ENCODE measurements around the gene HK1. TPM values are rescaled to one million over a fixed set of nuclear protein-coding genes. Genes with fewer than 3 reads are reported as not detected.

The HK1 gene
- polyA plus RNA-seq, 2 donors, result 52.1 to 105 TPM

GRCh38 chr10:69316313-69317059 lies 38.2 kb downstream of the HK1 start:
- WGBS, 2 donors, result 51 to 60% methylated on average over 6 of the region's 6 CpGs
- Histone ChIP-seq H3K9me3 (ENCODE audit: control insufficient read depth in 2 of 2, insufficient read depth in 1 of 2, low read depth in 1 of 2, low read length in 1 of 2) (no peaks in the 10 kb centered on the region), H3K27ac (ENCODE audit: low read depth in 2 of 2, low read length in 1 of 2) (peak overlapping the region; percentile 55 to 70), H3K36me3 (ENCODE audit: control insufficient read depth in 2 of 2, insufficient read depth in 2 of 2, low read length in 1 of 2) (no peaks in the 10 kb centered on the region), H3K27me3 (ENCODE audit: control insufficient read depth in 1 of 2, insufficient read depth in 2 of 2, low read length in 2 of 2) (no peaks in the 10 kb centered on the region), H3K4me3 (ENCODE audit: low read depth in 1 of 2, low read length in 2 of 2) (no peak overlapping the region), H3K4me1 (ENCODE audit: control insufficient read depth in 2 of 2, insufficient read depth in 2 of 2, low read length in 1 of 2) (peaks cover 9 to 23% of the 10 kb centered on the region in 2 donors)

GRCh38 chr10:69317175-69317604 lies 38.9 kb downstream of the HK1 start:
- Histone ChIP-seq H3K27ac (ENCODE audit: low read depth in 2 of 2, low read length in 1 of 2) (peak overlapping the region; percentile 99), H3K4me3 (ENCODE audit: low read depth in 1 of 2, low read length in 2 of 2) (no peak overlapping the region), H3K36me3 (ENCODE audit: control insufficient read depth in 2 of 2, insufficient read depth in 2 of 2, low read length in 1 of 2) (no peaks in the 10 kb centered on the region), H3K9me3 (ENCODE audit: control insufficient read depth in 2 of 2, insufficient read depth in 1 of 2, low read depth in 1 of 2, low read length in 1 of 2) (no peaks in the 10 kb centered on the region), H3K4me1 (ENCODE audit: control insufficient read depth in 2 of 2, insufficient read depth in 2 of 2, low read length in 1 of 2) (peaks cover 9 to 23% of the 10 kb centered on the region in 2 donors), H3K27me3 (ENCODE audit: control insufficient read depth in 1 of 2, insufficient read depth in 2 of 2, low read length in 2 of 2) (no peaks in the 10 kb centered on the region)
- WGBS, 2 donors, result 83 to 84% methylated on average over 3 of the region's 3 CpGs

DNA sequence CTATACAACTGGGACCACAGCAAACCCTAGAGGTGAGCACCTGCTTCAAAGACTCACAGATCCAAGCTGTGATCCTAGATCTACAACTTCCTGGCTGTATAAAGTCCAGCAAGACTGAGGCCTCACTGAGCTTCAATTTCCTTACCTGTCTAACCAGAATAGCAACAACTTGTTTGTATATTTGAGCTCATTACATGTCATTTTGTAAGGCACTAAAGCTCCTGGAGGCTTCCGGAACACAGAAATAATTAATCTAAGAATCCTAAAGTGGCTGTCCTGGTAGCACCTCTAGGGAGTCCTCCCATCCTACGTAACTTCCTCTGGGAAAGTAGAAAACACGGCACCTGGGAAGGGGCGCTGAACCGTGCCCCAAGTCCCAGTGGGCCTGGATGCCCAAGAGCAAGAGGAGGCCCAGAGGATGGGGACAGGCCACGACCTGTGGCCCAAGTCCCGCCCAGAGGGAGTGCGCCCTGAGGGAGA lies 39.4 kb downstream of the HK1 start:
- Histone ChIP-seq H3K27ac (ENCODE audit: low read depth in 2 of 2, low read length in 1 of 2) (peak overlapping the region; percentile 99), H3K27me3 (ENCODE audit: control insufficient read depth in 1 of 2, insufficient read depth in 2 of 2, low read length in 2 of 2) (no peaks in the 10 kb centered on the region), H3K9me3 (ENCODE audit: control insufficient read depth in 2 of 2, insufficient read depth in 1 of 2, low read depth in 1 of 2, low read length in 1 of 2) (no peaks in the 10 kb centered on the region), H3K36me3 (ENCODE audit: control insufficient read depth in 2 of 2, insufficient read depth in 2 of 2, low read length in 1 of 2) (no peaks in the 10 kb centered on the region), H3K4me3 (ENCODE audit: low read depth in 1 of 2, low read length in 2 of 2) (peak overlapping the region; percentile 93 to 97), H3K4me1 (ENCODE audit: control insufficient read depth in 2 of 2, insufficient read depth in 2 of 2, low read length in 1 of 2) (peaks cover 9 to 23% of the 10 kb centered on the region in 2 donors)
- 34 to 41% methylated on average over 8 of the region's 8 CpGs for WGBS, 2 donors

GRCh38 chr10:69318106-69318866 lies 40.0 kb downstream of the HK1 start:
- peak overlapping the region; percentile 93 to 97 for H3K4me3 ChIP-seq (ENCODE audit: low read depth in 1 of 2, low read length in 2 of 2)
- peak overlapping the region; percentile 99 for H3K27ac ChIP-seq (ENCODE audit: low read depth in 2 of 2, low read length in 1 of 2)
- WGBS, 2 donors, result 1 to 5% methylated on average over 52 to 90 of the region's 90 CpGs
- H3K36me3 ChIP-seq (ENCODE audit: control insufficient read depth in 2 of 2, insufficient read depth in 2 of 2, low read length in 1 of 2), result no peaks in the 10 kb centered on the region
- H3K4me1 ChIP-seq (ENCODE audit: control insufficient read depth in 2 of 2, insufficient read depth in 2 of 2, low read length in 1 of 2), result peaks cover 9 to 23% of the 10 kb centered on the region in 2 donors
- no peaks in the 10 kb centered on the region for H3K27me3 ChIP-seq (ENCODE audit: control insufficient read depth in 1 of 2, insufficient read depth in 2 of 2, low read length in 2 of 2)
- no peaks in the 10 kb centered on the region for H3K9me3 ChIP-seq (ENCODE audit: control insufficient read depth in 2 of 2, insufficient read depth in 1 of 2, low read depth in 1 of 2, low read length in 1 of 2)

GRCh38 chr10:69318867-69319727 lies 40.8 kb downstream of the HK1 start:
- Histone ChIP-seq H3K4me1 (ENCODE audit: control insufficient read depth in 2 of 2, insufficient read depth in 2 of 2, low read length in 1 of 2) (peaks cover 9 to 25% of the 10 kb centered on the region in 2 donors), H3K4me3 (ENCODE audit: low read depth in 1 of 2, low read length in 2 of 2) (peak overlapping the region; percentile 93 to 97), H3K27ac (ENCODE audit: low read depth in 2 of 2, low read length in 1 of 2) (peak overlapping the region; percentile 99), H3K27me3 (ENCODE audit: control insufficient read depth in 1 of 2, insufficient read depth in 2 of 2, low read length in 2 of 2) (no peaks in the 10 kb centered on the region), H3K36me3 (ENCODE audit: control insufficient read depth in 2 of 2, insufficient read depth in 2 of 2, low read length in 1 of 2) (no peaks in the 10 kb centered on the region), H3K9me3 (ENCODE audit: control insufficient read depth in 2 of 2, insufficient read depth in 1 of 2, low read depth in 1 of 2, low read length in 1 of 2) (no peaks in the 10 kb centered on the region)
- WGBS, 2 donors, result 1% methylated on average over 54 to 73 of the region's 73 CpGs

DNA sequence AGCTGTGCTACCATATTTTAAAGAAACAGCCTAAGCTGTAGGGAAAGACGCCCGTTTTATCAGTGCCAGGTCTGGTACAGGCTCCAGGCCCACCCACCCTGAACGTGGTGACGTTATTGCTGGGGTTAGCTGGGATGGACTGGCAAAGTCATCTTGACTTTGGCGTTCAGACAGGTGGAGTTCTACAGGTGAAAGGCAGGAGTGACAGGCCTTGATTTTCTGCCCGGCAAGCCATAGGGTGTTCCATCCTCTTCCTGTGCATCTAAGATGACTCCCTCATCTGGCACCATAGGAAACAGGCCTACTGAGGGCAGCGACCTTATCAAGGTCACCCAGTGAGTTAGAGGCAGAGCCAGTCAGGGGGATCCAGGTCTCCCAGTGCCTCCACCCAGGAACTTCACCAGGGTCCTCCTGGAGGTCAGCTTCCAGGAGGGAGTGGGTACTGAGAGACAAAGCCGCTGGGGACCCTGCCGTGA lies 41.6 kb downstream of the HK1 start:
- Histone ChIP-seq H3K27me3 (ENCODE audit: control insufficient read depth in 1 of 2, insufficient read depth in 2 of 2, low read length in 2 of 2) (no peaks in the 10 kb centered on the region), H3K36me3 (ENCODE audit: control insufficient read depth in 2 of 2, insufficient read depth in 2 of 2, low read length in 1 of 2) (no peaks in the 10 kb centered on the region), H3K4me1 (ENCODE audit: control insufficient read depth in 2 of 2, insufficient read depth in 2 of 2, low read length in 1 of 2) (peaks cover 9 to 25% of the 10 kb centered on the region in 2 donors), H3K4me3 (ENCODE audit: low read depth in 1 of 2, low read length in 2 of 2) (peak overlapping the region; percentile 93 to 97), H3K9me3 (ENCODE audit: control insufficient read depth in 2 of 2, insufficient read depth in 1 of 2, low read depth in 1 of 2, low read length in 1 of 2) (no peaks in the 10 kb centered on the region), H3K27ac (ENCODE audit: low read depth in 2 of 2, low read length in 1 of 2) (peak overlapping the region; percentile 99)
- 44 to 50% methylated on average over 9 of the region's 9 CpGs for WGBS, 2 donors

- Histone ChIP-seq H3K27ac (ENCODE audit: low read depth in 2 of 2, low read length in 1 of 2) (peak overlapping the region in 1 of 2 donors; percentile 99), H3K4me1 (ENCODE audit: control insufficient read depth in 2 of 2, insufficient read depth in 2 of 2, low read length in 1 of 2) (peaks cover 9 to 25% of the 10 kb centered on the region in 2 donors), H3K36me3 (ENCODE audit: control insufficient read depth in 2 of 2, insufficient read depth in 2 of 2, low read length in 1 of 2) (no peaks in the 10 kb centered on the region), H3K9me3 (ENCODE audit: control insufficient read depth in 2 of 2, insufficient read depth in 1 of 2, low read depth in 1 of 2, low read length in 1 of 2) (no peaks in the 10 kb centered on the region), H3K27me3 (ENCODE audit: control insufficient read depth in 1 of 2, insufficient read depth in 2 of 2, low read length in 2 of 2) (no peaks in the 10 kb centered on the region), H3K4me3 (ENCODE audit: low read depth in 1 of 2, low read length in 2 of 2) (peak overlapping the region in 1 of 2 donors; percentile 93)
- 63 to 72% methylated on average over 3 of the region's 3 CpGs for WGBS, 2 donors
Measured at GRCh38 chr10:69320521-69320920, 42.2 kb downstream of the HK1 start.

DNA sequence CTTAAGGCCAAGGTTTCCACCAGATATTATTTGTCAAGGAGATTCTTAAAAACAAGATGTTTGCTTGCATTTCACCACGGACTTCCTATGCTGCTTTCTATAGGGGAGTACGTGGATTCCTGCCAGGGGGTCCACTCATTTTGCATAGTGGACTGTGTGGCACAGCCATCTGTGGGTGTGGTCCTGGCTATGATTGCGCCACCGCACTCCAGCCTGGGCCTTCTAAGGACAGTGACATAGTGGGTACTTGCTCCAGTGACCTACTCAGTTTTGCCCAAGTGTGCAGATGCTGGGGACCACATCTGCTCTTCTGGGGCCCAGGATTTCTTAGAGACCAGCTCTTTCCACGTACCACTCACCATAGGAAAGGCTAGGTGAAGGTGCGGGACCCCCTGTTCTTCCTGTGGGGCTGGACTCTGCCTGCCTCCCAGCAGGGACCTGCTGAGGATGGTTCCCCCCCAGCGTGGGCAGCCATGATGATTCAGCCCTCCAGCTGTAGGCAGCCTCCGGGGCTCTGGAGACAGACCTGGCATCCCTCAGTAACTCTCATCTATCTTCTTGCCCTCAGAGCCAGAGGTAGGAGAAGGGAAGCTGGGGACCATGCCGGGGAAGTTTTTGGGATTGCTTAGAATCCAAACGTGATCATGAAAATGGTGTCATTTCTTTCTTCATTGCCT lies 42.9 kb downstream of the HK1 start:
- H3K4me3 ChIP-seq (ENCODE audit: low read depth in 1 of 2, low read length in 2 of 2), result no peak overlapping the region
- peak overlapping the region in 1 of 2 donors; percentile 99 for H3K27ac ChIP-seq (ENCODE audit: low read depth in 2 of 2, low read length in 1 of 2)
- H3K4me1 ChIP-seq (ENCODE audit: control insufficient read depth in 2 of 2, insufficient read depth in 2 of 2, low read length in 1 of 2), result peaks cover 9 to 25% of the 10 kb centered on the region in 2 donors
- H3K9me3 ChIP-seq (ENCODE audit: control insufficient read depth in 2 of 2, insufficient read depth in 1 of 2, low read depth in 1 of 2, low read length in 1 of 2), result no peaks in the 10 kb centered on the region
- 72 to 76% methylated on average over 10 of the region's 10 CpGs for WGBS, 2 donors
- H3K36me3 ChIP-seq (ENCODE audit: control insufficient read depth in 2 of 2, insufficient read depth in 2 of 2, low read length in 1 of 2), result no peaks in the 10 kb centered on the region
- no peaks in the 10 kb centered on the region for H3K27me3 ChIP-seq (ENCODE audit: control insufficient read depth in 1 of 2, insufficient read depth in 2 of 2, low read length in 2 of 2)
